T-helper 9 cell (primary cell): Measurements from ENCODE around the gene MYBPC3.

Experiments used
- DNase-seq: peaks from one replicate; pipeline ENCODE4 v3.0.0-alpha.2; 2020
- total RNA-seq, 2 donors: gene quantifications; one replicate each; lab custom pipeline; 2026; lab: John Stamatoyannopoulos, UW

Gene MYBPC3
- total RNA-seq, result 0 reads per million in 2 donors

- no peak for DNase-seq
Observed at GRCh38 chr11:47352556-47352955, at the start of gene MYBPC3. MYBPC3 (minus strand) TSS chr11:47352702; CDS start chr11:47352647, 55 bp downstream.

DNA sequence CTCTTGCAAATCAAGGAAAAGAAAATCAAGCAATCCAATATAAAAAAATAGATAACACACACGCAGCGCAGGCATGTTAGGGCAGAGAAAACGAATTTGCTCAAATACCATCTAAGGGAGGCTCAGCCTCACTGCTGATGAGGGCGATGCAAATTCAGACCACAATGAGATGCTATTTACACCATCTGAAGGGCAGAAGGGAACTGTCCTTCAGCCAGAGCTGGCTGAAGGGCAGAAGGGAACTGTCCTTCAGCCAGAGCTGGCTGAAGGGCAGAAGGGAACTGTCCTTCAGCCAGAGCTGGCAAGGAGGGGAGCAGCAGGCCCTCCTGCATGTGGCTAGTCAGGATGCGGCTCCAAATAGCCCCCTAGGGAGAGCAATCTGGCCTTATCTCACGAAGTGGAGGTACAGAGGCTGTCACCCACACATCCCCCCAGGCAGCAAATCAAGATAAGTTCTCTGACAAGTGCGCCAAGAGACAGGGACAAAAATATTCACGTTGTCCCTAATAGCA is 48.3 kb upstream of the MYBPC3 start:
- DNase-seq, result no peak

DNA sequence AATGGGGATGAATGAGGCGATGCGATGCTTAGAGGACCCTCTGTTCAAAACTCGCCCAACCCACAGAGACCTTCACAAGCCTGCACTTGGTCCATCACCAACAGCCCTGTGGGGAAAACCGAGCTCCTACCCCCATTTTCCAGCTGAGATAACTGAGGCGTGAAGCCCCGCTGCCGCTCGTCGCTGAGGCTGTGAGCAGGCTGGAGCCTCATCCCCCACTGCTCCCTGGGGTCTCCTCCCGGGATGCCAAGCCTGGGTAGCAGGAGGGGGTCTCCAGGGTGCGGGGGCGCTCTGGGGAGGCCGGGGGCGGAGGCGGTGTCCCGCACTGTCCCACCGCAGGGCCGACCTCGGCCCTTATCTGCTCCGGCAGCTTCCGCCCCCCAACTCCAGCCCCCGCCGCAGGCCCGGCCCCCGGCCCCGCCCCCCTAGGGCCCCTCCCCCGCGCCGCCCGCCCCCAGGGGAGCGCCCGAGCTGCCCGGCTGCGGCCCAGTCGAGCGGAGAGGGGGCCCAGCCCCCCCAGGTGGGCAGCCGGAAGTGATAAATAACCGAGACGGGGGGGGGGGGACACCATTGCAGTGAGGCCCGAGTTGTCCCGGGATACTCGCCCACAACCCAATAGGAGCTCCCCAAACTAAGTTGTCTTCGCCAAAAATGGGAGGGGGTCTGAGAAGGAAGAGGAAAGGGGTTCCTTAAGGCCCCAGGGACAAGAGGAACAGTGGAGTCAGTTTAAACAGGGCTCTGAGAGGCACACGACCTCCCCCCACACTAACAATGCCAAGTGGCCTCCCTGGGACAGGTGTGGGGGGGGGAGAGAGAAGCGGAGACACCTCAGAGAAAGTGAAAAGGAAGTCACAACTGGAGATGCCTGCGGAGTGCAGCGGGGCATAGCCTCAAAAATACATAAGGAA is 47.6 kb upstream of the MYBPC3 start:
- peak; percentile 37 for DNase-seq

- DNase-seq, result no peak
Observed at GRCh38 chr11:47398551-47398950, 46.0 kb upstream of the MYBPC3 start.

- DNase-seq, result no peak
Observed at GRCh38 chr11:47398011-47398410, 45.5 kb upstream of the MYBPC3 start.

- DNase-seq, result no peak
Observed at GRCh38 chr11:47396049-47396320, 43.5 kb upstream of the MYBPC3 start.

DNA sequence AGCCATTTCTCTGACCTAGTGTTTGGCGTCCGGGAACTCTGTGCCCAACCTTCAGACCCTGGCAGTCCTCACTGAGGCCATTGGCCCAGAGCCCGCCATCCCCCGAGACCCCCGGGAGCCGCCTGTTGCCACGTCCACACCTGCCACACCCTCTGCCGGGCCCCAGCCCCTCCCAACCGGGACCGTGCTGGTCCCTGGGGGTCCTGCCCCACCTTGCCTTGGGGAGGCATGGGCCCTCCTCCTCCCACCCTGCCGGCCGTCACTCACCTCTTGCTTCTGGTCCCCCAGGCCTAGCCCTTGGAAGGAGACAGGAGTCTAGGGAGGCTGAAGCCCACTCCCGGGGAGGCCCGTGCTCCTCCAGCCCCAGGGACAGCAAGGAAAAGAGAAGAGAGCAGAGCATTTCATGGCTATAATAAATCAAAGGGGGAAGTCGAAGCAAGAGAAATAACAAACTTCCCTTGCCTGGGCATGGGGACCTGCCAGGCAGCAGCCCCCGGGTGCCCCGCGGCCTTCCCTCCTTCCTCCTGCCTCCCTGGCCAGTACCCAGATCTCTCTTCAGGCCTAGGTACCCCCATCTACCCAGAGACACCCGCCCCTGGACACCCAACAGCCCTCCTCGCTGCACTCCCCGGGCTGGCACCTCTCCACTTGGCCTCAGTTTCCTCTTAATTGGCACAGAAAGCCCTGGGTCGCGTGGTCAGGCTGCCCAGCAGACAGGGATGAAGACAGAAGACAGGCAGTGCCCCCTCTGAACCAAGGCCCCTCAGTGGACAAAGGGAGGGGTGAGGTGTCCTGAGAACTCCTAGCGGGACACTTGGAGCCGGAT is 42.9 kb upstream of the MYBPC3 start:
- DNase-seq, result no peak

DNA sequence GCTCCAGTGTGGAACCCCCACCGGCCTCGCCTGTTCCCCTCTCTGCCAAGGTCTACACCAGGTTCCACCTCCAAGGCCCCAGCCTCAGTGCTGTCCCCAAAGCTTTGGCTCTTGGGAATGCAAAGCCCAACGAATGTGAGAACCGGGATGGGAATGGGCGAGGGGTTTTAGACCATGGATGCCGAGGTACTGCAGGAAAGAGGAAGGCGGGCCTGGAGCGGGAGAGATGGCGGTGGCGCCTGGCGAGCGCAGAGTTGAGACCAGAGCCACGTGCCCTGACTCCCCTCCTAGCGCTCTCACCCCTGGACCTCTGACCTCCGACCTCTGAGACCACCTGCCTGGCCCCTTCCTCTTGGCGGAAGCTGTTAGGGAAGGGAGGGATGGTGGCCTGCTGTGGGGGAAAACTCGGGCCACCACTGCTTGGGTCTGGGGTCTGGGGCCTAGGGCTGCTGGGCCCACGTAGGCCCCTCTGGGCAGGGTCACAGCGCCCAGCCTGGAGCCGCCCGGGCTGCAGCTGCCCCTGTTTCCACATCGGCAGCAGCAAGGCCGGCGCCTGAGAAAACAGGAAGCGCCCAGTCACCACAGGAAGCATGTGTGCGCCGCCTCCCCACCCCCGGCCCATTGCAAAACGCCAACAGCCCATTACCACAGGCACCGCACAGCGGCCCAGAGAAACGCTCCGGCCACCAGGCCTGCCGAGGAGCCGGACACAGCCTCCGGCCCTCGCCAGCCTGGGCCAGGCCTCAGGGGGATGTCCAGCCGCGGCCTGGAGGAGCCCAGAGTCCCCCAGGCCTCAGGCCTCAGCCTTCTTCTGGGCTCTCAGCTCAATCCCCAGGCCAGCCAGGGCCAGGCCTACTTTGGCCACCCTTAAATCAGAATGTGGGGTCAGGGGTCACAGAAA is 42.1 kb upstream of the MYBPC3 start:
- peak; percentile 31 for DNase-seq

GRCh38 chr11:47394050-47394321 is 41.5 kb upstream of the MYBPC3 start:
- no peak for DNase-seq

GRCh38 chr11:47393163-47394049 is 40.9 kb upstream of the MYBPC3 start:
- DNase-seq, result no peak

DNA sequence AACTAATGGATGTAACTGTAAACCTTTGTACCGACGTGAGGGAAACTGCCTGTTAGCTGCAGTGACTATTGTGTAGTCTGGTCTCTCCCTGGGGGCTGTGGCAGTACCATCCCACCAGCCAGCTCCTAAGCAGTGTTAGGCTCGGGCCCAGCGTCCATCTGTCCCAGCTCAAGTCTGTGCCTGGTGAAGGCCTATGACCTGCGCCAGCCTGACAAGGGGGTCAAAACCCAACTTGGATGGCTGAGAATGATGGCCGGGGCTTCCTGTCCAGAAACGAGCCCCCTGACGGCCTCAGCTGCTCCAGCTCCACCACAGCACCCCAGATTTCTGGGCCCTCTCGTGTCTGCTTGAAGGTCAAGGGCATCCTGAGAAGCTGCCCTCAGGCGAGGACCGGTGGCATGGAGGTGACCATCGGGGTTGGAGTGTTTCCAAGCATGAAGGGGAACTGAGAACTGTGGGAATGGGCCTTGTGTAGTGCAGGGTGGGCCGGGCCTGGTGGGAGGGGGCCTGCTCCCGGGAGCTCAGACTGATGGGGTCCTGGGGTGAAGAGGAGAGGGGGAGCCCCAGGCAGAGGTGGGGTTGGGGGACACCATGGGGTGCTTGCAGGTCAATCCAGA is 40.2 kb upstream of the MYBPC3 start:
- no peak for DNase-seq

GRCh38 chr11:47391711-47392432 is 39.4 kb upstream of the MYBPC3 start:
- DNase-seq, result no peak

DNA sequence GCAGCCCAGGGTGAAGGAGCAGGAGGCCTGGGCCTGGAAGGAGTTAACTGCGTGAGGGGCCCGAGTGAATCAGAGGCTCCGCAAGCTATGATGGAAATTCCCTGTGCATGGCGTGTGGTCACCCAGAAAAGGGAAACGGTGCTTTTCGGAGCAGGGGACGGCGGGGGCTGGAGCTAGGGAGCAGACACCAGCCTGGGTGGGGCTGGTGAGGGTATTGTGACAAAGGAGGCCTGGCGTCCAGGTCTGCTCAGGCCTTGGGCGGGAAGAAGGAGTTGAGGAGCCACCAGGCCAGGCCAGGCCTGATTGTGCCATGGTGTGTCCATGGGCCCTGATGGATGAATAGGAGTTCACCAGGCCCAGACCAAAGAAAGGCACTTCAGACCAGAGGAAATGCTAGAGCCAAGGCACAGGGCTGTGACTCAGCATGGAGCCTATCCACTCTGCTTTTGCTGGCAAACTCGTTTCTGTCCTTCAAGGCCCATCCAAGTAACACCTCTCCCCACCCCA is 38.6 kb upstream of the MYBPC3 start:
- no peak for DNase-seq

GRCh38 chr11:47390422-47390760 is 37.9 kb upstream of the MYBPC3 start:
- DNase-seq, result no peak

DNA sequence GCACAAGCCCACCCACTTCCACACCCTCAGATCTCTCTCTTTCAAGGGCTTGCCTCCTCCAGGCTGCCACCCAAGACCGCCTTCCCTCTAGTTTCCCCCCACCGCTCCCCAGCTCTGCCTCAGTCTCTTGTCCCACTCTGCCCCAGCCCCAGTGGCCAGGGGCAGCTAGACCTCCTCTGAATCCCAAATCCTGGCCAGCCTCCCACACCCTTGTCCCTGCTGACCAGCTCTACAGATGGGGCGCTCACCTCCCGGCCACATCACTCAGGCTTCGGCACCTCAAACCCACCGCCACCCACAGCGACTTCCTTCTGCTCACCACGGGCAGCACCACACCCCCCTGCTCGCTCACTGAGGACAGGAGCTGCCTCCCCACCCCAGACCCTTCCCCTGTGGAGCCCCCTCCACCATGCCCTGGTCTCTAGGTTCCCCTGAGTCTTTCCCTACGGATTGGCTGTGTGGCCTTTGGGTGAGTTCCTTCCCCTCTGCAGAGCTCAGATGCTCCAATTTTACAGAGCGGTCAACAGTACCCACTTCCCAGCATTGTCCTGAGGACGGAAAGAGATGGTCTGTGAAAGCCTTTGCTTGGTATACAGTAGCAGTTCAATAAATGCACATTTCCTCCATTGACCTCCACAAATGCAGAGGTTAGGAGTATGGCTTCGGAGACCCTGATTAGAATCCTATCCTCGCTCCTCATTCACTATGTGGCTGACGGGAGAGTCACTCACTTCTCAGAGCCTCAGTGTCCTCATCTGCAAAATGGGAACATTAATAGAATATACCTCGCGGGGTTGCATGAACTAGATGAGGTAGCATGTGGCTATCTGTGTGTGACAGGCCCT is 37.3 kb upstream of the MYBPC3 start:
- no peak for DNase-seq

DNA sequence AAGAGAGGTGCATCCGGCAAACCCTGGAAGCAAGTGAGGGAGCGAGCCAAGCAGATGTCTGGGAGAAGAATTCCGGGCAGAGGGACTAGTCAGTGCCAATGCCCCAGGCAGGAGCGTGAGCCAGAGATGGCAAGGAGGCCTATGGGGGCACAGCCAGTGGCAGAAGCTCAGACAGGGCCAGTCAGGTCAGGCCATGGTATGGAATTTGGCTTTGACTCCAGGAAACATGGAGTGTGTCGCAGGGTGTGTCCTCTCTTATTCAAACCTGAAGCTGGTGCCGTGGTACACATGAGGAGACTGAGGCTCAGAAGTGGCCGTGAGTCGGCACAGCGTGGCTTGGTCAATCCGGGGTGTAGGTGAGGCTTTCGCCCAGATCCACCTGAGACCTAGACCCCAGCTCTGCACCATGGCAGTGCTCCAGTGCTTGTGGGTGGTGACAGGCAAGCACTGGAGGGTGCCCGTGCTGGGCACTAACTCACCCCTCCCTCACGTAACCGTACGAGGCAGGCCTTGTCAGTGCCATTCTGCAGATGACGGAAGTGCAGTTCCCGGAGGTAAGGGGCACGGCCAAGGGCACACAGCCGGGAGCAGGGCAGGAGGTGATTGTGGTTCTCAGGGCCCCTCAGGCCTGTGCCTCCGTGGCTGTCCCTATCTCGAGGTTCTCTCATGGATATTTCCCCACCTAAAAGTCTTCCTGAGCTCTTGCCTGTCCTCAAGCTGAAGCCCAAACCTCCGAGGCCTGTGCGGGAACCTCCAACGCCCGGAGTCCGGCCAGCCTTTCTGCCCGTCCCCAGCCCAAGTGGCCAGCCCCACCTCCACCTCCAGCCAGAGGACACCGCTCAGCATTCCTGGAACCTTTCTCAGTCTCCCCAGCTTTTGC is 36.4 kb upstream of the MYBPC3 start:
- DNase-seq, result no peak

- DNase-seq, result no peak
Observed at GRCh38 chr11:47387944-47388696, 35.6 kb upstream of the MYBPC3 start.

DNA sequence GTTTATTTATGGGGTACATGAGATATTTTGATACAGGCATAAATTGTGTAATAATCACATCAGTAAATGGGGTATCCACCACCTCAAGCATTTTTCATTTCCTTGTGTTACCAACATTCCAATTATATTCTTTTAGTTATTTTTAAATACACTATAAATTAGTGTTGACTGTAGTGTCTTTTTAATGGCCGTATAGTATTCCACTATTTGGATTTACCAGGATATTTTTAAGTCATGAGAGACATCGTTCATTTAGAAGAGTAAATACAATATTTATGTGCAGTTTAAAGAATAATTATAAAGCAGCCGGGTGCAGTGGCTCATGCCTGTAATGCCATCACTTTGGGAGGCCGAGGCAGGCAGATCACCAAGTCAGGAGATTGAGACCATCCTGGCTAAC is 32.0 kb upstream of the MYBPC3 start:
- no peak for DNase-seq
